Right renal cortex interstitium (tissue), 3 donors: Measurements from ENCODE around the gene ZNF682. TPM values are rescaled to one million over a fixed set of nuclear protein-coding genes. Genes with fewer than 3 reads are reported as not detected.
A peak's percentile ranks its signal among the peaks of the same experiment; 100 is the strongest.
"Not testable (repeated sequence)": the region's sequence is repeated elsewhere in the genome, so short reads cannot be mapped to it uniquely, and the experiment has no call there.

Experiments used
- DNase-seq, 3 donors: peaks; one replicate each; pipeline ENCODE4 v3.0.0-alpha.2; 2013; ENCODE audit warnings: low read depth in 3 of 3, low spot score in 2 of 3
- polyA plus RNA-seq, 3 donors: library from polyadenylated mRNA; unstranded; fragments of 120-200 nt; gene quantifications; one replicate each; pipeline ENCODE4 v1.2.1, GENCODE V29; 2013; ENCODE audit not compliant: insufficient read length in 3 of 3

Gene ZNF682
- polyA plus RNA-seq, 3 donors, result 14.7 to 16.2 (median 15.6) TPM

DNA sequence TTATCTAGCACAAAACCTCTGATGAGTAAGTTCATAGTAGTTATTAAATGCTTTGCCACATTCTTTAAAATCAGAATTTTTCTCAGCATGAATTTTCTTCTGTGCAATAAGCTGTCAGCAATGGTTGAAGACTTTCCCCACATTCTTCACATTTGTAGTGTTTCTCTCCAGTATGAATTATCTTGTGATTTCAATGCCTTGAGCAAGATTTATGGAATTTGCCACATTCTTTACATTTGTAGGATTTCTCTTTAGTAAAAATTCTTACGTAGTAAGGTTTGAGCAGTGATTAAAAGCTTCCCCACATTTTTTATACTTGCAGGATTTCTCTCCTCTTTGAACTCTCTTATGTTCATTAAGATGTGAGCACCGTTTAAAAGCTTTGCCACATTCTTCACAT lies 33.6 kb downstream of the ZNF682 start:
- DNase-seq, result no peak

GRCh38 chr19:19997656-19998268 lies 41.5 kb downstream of the ZNF682 start:
- DNase-seq, result no peak

GRCh38 chr19:19966862-19967261 lies 72.4 kb downstream of the ZNF682 start:
- DNase-seq, result no peak

DNA sequence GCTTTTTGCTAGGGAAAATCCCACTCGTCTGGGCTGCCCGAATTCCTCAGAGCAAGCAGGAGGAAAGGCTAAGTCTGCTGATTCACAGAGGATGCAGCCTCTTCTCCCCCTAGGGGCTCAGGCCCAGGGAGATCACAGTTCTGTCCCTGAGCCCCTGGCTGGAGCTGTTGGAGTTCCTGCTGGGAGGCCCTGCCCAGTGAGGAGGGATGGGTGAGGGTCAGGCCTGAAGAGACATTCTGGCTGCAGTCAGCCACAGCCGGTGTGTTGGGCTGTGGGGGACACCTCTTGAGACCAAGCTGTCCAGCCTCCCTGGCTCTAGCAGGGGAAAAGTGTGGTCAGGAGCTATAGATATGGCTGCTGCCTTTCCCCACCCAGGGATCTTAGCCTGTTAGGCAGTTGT lies 73.2 kb downstream of the ZNF682 start:
- DNase-seq, result not testable (repeated sequence)

DNA sequence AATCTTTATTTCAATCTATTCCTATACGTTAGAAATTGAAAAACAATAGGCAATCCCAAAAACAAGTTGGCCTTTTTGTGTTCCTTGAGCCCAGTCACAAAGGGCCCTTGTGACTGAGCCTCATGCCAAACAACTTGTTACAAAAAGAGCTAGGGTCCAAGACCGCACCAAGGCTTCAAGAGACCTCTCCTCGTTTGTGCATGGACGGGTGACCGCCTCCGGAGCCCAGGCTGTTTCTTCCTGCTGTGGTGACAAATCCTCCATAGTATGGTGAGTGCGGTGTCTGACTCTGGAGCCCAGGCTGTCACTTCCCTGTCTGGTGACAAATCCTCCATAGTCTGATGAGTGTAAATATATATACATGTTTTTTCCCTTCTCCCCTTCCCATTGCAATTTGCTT lies 74.9 kb downstream of the ZNF682 start:
- DNase-seq, result no peak

GRCh38 chr19:19959151-19959799 lies 80.0 kb downstream of the ZNF682 start:
- DNase-seq, result peak; percentile 43 to 63 (median 54)

- not testable (repeated sequence) for DNase-seq
Observed at GRCh38 chr19:19957766-19958165, 81.5 kb downstream of the ZNF682 start.

DNA sequence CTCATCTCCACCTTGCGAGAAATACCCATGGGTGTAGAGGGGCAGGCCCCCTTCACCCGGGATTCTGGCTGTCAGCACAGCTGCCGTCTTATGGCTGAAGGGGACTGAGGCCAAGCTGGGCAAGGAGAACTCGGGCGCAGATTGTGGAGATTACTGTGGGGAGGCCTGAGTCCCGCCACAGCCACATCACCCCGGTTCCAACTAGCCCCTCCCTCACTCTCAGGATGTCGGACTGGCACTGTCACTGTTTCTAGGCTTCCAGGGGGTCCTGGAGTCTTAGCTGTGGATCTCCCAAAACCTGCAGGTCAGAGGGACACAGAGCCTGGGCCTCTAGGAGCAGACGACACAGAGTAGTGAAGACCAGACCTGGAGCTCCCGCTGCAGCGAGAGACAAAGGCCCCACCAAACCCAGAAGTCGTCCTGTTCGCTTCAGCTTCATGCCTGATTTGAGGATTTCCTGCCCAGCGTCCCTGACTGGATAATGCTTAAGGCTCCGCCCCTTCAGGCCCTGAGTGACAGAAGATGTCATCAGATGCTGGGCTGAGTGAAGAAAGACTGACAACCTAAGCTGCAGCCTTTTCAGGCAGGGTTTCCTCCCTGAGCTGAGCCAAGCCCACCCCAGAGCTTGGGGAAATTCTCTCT lies 82.8 kb downstream of the ZNF682 start:
- no peak for DNase-seq

GRCh38 chr19:19955208-19955607 lies 84.1 kb downstream of the ZNF682 start:
- DNase-seq, result no peak

Other genes starting within 250 kb of the ZNF682 start
- 10 to 100 TPM; 33.0 to 34.6 (median 33.8) TPM for gene ZNF506, start 217.8 kb downstream of the ZNF682 start, polyA plus RNA-seq
- 10 to 100 TPM; 35.5 to 37.8 (median 36.6) TPM for gene ZNF253, start 173.6 kb downstream of the ZNF682 start, polyA plus RNA-seq
- gene ZNF93, start 138.6 kb downstream of the ZNF682 start, polyA plus RNA-seq, result 10 to 100 TPM; 19.0 to 21.2 (median 19.5) TPM
- 10 to 100 TPM in 2 of 3 donors, 1 to 10 TPM in 1; 10.0 to 12.6 (median 12.3) TPM for gene ZNF90, start 38.5 kb upstream of the ZNF682 start, polyA plus RNA-seq
- gene ZNF486, start 127.7 kb upstream of the ZNF682 start, polyA plus RNA-seq, result 10 to 100 TPM; 19.4 to 23.3 (median 22.0) TPM